Measurements from ENCODE around the gene NCKAP5.

The NCKAP5 gene

DNA sequence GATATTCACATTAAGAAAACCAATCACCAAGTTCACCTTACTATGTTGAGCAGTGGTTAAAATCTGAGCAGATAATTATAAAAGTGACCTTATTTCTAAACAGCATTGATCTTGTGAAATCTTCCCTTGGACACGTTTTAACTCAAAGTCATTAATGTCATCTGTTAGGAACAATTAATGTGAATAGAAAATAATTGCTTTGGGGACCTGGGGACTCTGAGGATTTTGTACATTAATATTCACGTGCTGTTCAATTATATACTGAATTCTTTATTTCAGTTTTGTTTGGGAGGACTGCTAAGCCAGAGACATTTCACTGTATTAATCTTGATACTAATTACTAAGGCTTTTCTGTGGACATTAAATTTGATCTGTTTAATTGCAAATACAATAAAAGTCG lies 771.2 kb downstream of the NCKAP5 start:
- no peak for DNase-seq (ENCODE audit: low spot score)

DNA sequence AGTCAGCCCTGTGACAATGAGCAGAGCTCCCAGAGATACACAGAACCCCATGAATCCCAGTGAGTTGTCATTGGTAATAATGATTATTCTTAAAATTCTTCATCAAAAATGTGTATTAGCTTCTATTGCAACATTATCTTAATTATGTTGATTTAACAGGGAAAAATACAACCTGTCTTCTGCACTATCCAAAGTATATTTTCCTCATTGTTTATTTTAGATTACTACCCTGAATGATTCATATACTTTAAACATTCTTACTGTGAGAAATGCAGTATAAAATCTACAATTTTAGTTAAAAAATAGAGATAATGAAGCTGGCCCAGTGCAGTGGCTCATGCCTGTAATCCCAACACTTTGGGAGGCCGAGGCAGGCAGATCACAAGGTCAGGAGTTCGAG lies 773.0 kb downstream of the NCKAP5 start:
- no peak for DNase-seq (ENCODE audit: low spot score)

DNA sequence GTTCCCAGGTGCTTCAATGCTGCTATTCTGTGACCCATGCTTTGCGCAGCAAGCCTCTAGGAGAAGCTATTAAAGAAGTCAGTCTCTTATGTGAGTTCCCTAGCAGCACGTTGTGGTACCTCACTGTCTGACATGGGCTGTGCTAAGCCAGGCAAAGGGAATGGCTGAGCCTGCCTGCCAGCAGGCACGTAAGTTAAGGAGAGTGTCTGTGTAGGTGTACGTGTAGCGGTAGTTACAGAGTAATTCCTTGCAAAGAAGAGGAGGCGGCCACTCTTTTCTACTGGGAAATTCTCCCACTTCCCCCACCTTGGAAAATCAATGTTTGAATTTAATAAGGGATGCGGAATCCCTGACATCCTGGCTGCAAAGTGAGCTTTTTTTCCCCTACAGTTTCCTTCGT lies 774.7 kb downstream of the NCKAP5 start:
- DNase-seq (ENCODE audit: low spot score): no peak

DNA sequence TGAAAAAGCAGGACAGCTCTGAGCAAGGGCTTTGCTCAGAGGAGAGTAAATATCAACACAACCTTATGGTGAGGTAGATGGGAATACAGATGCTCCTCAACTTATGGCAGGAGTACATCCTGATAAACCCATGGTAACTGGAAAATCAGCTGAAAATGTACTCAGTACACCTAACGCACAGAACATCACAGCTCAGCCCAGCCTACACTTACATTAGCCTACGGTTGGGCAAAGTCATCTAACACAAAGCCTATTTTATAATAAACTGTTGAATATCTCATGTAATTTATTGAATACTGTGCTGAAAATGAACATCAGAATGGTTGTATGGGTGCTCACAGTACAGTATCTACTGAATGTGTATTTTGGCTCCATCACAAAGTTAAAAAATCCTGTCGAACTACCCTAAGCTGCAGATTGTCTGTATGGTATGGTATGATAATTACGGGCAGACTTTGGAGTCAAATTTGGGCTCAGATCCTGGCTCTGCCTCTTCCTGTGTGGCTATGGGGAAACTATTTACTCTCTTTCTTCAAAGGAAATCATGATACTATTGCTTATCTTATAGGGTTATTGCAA lies 778.0 kb downstream of the NCKAP5 start:
- no peak for DNase-seq (ENCODE audit: low spot score)

DNA sequence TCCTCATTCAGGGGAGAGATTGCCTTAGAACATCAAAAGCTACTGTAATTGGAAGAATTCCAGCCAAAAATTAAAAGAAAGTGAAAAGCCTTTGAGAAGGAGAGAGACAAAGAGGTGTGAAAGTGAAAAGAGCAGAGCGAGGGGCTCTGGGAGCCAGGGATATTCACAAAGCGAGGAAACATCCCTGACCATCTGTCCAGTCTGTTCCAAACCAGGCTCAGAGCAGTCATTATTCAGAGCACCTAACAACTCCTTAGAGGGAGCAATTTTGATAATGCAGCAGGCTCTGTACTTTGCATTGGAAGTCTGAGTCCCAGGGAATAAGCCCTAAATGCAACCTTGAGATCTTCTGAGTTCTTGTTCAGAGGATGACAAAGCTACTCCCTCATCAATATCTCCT lies 779.2 kb downstream of the NCKAP5 start:
- DNase-seq (ENCODE audit: low spot score): no peak

DNA sequence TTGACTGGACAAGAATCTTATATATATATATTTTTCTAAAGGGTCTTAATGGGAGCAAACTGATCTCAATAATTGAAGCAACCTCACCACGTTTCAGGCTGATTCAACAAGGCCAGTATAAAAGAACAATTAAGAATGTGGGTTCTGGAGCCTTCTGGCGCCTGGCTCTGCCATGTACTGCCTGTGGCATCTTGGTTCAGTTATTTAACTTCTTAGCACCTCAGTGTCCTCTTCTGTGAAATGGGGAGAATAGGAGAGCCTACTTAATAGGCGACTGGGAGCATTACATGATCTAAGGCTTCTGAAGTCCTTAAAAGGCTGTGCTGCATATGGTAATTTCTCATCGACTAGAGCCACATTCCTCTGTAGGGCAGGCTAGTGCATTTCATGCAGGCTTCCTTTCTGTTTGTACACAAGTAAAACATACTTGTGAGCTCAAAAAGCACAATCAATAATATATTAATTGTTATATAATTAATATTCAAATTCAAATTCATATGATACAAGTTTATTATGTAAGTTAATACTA lies 779.9 kb downstream of the NCKAP5 start:
- DNase-seq (ENCODE audit: low spot score): no peak

DNA sequence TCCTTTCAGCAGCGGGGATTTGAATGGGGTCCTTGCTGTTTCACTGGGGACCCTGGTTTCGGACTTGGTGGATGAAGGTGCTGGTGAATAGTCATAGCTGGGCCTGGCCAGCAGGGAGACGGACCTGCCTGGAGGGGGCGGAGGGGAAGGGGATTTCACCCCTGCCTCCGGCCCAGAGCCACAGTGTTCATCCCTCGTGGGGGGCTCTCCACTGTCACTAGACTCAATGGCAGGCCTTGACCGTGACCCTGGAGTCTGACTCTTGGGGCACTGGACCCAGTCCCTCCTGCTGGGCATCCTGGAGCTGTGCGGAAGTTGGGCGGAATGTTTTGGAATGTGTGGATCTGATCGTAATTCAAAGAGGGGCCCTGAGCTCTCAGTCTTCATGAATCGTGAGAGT lies 784.4 kb downstream of the NCKAP5 start:
- DNase-seq (ENCODE audit: low spot score): no peak

DNA sequence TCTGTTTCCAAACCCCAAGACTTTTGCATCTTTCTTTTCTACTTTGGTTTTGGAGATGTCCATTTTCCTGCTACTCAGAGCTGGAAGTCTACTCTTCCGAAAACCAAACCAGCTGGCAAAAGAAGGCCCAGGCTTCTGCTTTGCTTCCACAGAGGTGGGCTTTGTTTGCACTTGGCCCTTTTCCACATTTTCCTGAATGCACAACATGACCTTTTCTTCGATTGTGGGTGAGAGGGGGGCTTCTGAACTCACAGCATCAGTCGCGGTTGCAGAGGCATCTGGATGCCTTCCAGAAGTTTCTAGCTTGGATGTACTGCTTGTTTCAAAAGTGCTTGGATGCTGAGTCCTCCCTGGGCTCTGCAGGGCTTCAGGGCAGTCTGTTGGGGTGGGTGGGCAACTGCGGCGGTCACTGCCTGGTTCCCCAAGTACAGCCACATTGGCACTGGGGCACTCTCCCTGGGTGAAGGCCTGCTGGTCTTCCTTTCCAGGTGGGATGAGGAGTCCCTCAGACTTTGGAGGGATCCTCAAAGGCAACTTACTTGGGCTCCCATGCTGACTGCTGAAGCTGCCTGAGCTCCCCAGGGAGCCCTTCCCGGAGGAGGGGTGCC lies 786.0 kb downstream of the NCKAP5 start:
- no peak for DNase-seq (ENCODE audit: low spot score)

DNA sequence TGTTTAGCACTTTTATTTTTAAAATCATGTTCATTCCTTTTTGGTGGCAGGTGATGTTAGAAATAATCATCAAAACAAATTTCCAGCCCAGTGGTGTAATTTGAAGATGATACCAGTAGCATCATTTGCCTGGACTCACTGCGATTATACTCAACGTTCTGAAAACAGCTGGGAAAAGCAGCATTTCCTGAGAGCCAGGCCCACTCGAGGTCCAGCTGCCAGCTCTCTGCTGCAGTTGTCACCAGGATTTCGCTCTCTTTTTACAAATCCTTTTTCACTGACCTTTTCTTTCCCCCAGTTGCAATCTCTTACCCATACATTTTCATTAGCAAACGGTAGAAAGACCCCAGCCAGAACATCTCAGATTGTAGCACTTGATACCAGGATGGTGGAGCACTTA lies 787.6 kb downstream of the NCKAP5 start:
- DNase-seq (ENCODE audit: low spot score): no peak

DNA sequence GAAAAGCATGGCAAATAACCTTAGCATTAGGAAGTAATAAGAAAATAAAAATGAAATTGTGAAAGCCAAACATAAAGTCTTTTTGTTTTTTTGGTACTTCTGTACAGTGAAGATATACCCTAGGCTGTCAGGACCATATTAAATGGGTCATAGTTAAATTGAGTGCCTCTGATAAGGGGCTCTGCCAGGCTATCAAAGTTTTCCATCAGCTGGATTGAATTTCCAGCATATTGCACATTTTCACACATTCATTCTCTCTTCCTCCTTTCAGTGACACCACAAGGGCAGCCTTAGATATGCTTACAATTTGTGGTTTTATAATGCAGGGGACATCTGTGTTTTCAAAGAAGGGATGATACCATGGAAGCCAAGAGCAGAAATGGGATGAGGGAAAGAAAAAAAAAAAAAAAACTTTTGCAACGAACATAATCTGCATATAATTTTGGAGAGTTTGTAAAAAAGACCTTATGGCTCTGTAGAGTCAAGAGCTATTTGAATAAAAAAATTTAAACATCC lies 789.0 kb downstream of the NCKAP5 start:
- DNase-seq (ENCODE audit: low spot score): no peak

DNA sequence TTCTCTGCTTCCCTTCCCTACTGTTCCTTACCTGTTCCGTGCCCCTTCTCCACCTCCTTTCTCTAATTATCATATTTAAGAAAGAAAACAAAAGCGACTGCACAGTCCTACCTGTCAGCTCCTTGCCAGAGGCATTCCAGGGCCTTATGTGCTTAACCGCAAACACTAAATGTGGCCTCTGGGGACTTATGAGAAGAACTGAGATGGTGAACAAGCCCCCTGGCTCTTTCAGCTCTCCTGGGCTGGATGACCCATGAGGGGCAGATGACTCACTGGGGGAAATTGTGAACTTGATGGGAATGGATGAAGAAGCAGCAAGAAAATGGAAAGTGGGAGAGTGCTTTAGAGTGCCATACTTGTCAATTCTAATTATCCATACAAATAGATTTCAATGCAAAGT lies 792.0 kb downstream of the NCKAP5 start:
- DNase-seq (ENCODE audit: low spot score): no peak

DNA sequence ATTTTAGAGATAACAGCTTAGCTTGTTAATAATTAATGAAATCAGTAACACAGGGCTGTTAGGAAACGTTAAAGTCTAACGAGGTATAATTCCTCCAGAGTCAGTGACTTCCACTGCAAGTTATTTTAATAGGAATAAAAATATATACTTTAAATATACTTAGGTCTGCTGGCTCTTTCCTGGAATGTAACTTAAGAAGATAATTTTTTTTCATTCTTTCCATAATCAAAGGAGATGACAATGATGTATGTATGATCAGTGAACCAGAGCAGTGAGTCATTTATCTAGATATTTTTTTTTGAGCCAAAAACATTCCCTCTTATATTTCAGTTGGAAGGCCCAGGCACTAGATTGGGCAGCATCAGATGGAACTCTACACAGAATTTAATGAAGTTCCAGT lies 794.1 kb downstream of the NCKAP5 start:
- DNase-seq (ENCODE audit: low spot score): no peak

DNA sequence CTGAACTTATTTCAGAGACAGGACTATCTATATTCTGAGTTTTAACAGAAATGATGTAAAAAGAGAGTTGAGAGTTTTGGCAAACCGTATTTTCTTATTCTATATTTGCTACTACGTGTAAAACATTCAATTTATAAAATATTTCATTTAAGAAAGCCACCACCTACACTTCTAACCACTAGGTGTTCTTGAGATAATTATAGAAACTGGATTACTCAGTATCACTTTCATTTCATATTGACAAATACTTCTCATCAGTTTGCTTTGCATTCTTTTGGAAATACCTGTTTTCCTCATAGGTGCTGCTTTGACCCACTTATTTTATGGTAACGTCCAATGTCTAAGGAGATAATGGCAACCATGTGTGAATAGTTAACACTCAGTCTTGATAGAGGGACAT lies 794.9 kb downstream of the NCKAP5 start:
- no peak for DNase-seq (ENCODE audit: low spot score)

DNA sequence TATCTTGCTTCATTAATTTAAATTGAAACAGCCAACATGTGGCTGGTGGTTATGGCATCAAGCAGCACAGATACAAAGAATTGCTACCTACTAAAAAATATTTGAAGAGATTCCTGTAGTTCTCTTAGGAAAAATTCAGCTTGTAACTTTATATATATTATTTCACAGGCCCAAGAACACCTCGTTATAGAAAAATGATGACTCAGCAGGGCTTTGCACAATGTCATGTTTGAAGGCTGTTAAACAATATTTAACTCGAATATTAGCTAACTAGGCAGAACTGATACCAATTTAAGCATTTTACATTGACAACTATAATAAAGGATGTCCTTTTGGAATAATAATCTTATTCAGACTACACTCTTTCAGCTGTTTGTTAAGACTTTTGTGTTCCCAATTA lies 795.9 kb downstream of the NCKAP5 start:
- no peak for DNase-seq (ENCODE audit: low spot score)

DNA sequence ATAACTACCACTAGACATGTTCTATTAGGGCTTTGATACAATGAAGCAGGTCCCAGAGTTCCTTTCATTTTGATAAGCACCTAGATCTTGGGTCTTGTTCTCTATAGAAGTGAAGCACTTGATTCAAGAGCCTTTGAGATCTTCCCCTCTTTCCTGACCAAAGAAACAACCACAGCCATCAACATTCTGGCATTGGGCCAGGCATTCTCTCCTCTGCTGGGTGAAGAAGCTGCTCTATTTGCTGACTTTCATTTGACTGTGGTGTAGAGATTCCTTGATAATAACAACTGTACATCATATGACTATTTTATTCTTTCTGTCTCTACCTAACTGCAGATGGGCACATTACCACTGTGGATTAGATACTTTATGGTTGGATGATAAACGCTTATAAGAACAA lies 801.7 kb downstream of the NCKAP5 start:
- no peak for DNase-seq (ENCODE audit: low spot score)

DNA sequence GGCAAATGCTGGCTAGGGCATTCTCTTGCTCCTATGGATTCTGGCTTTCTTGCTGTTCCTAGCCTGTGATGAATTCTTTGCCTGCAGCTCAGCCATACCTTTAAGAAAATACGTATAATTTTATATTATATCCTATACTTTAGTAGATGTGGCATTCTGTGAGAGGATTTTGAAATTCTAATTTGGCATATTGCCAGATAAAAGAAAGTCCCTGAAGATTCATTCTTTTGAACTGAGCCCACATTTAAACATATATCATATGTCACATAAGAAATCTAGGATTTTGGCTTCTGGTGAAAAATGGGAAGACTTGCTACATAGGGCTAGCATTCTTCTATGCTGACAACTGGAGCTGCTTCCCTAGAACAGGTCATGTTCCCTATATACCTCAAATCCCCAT lies 806.8 kb downstream of the NCKAP5 start:
- no peak for DNase-seq (ENCODE audit: low spot score)

DNA sequence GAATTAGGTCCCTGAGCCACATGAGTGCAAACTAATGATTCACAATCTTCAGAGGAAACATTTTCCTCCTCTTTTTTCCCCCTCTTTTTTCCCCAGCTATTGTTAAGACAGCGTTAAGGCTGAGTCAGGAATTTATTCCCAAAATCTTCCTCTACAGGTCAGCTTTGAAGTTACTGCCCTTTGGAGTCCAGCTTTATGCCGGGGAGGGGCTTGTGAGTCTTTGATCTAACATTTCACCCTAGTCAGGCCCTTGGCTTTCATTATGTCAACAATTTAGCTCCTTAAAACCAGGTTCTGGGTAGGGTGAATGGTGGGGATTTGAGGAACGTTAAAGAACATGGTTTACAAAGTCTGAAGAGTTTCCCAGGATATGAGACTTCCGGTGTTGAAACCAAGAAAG lies 807.3 kb downstream of the NCKAP5 start:
- no peak for DNase-seq (ENCODE audit: low spot score)

DNA sequence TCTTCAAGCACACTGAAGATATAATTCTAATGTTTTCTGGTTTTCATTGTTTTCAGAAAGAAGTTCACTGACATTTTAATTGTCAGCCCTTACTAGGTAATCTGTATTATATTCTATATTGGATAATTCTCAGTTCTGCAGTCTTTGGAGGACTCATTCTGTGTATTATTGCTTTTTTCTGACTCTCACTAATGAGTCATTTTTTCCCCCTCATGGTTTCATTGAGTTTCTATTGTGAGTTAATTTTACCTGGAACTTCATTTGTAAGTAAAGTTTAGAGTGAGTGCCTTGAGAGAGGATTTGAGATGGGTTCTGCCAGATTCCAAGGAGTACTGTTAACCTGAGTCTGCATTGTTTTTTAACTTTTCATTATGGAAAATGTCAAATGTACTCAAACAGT lies 807.9 kb downstream of the NCKAP5 start:
- DNase-seq (ENCODE audit: low spot score): no peak

DNA sequence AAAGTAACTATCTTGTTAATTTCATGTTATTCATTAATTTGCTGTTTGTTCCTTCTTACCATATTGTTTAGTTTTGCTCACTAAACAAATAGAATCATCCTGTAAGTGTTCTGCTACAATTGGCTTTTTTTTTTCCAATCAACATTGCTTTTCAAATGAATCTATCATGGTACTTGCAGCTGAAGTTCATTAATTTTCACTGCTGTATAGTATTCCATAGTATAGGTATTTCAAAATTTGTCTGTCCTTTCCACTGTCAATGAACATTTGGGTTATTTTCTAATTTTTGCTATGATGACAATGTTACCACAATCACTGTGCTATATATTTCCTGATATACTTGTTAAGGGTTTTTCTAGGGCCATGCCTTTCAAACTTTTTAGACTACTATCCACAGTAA lies 809.3 kb downstream of the NCKAP5 start:
- DNase-seq (ENCODE audit: low spot score): no peak

DNA sequence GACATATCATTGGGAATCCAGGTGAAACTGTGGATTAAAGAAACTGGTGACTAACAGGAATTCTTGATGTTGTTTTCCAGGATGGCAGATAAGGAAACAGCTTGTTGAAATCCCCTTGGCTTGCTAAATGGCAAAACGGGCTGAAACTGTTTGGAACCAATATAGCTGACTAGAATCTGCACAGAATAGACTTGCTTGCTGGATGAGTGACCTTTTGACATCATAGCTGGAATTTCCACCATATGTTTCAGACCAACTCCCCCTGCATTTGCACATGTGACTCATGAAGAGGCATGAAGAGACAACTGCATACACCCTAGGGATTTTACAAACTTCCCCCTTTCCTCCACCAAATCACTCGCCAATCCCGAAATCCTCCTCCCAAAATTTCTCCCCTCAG lies 810.6 kb downstream of the NCKAP5 start:
- no peak for DNase-seq (ENCODE audit: low spot score)

DNA sequence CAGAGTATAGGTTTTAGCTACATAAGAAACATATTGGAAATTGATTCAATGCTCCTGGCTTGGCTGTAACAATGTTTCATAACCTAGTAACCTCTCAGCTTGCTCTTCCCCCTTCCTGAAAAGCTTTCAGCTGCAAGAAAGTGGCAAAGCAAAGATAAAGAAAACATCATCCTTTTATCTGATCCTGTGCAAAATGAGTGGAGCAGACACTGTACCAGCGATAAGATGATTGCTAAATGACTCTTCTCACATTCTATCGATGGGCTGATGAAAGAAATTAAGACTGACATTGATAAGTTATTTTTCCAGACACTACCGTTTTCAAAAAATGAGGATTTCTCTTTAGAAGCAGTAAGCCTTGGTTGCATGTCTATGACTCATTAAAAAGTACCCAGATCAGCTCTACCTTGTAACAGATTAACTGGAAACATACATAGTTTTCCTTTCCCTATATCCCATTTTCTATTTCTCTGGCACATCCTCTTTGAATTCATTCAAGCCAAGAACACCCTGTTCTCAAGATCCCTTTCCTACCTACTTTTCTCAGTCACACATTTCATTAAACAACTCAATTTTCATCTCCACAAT lies 811.2 kb downstream of the NCKAP5 start:
- DNase-seq (ENCODE audit: low spot score): no peak

DNA sequence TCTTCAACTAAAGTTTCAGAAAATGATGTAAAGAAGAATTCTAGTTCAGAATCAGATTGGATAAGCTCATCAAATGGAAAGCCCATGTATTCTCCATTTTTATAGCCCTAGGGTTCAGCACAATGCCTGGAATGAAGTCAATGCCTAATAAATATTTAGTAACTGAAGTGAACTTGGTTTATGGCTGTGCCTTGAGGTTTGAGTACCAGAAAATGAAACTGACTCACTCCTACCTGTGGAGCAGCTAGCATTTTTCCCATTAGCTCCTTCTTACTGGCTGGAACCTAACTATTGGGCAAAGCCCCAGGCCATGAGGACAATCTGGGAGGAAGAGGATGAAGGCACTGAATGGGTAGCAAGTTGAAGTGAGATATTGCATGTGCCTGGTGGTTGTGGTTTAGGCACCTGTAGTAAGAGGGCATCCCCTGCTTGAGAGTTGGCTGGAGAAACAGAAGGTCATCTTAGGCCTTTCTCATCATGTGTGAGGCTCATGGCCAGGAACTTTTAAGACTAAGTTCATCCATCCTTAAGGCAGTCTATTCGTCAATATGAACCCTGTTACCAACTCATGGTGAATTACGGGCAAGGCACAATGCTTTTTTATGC lies 813.3 kb downstream of the NCKAP5 start:
- DNase-seq (ENCODE audit: low spot score): no peak

DNA sequence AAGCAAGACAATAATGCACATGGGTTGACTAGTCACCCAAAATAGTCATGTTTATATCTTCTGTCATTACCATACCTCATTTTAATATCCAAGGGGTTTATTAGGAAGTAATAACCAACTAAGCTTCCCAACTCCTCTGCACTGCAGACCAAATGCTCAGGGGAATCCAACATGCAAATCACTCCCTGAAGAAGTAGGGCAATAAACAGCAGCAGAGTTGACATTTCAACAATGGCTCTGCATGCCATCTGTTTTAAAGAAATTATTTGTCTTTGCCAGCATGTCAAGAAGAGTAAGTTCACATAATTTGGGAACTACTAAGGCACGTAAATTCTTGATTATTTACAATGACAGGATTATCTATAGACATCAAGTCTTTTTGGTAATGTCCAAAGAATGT lies 813.9 kb downstream of the NCKAP5 start:
- DNase-seq (ENCODE audit: low spot score): no peak

Data from germinal center (tissue), 1 donor.